HL-60/S4 treated with phorbol 12-myristate 13-acetate at 8.2 ng/mL for 4 days and 3 days (cell line): Measurements from ENCODE around the gene BBS2.
"Not testable (repeated sequence)": the region's sequence is repeated elsewhere in the genome, so short reads cannot be mapped to it uniquely, and the experiment has no call there.

ENCODE experiments used
- in situ Hi-C: fragments of 300-500 bp; cut with MboI; formaldehyde crosslinking; loops from 2 replicates; pipeline ENCODE4 v1.15.0; 2022; ENCODE audit warnings: low sequenced_read_pairs

Gene BBS2

GRCh38 chr16:56530872-56531271, 11.0 kb upstream of the BBS2 start:
- in situ Hi-C loops, result no loop called here

GRCh38 chr16:56525236-56525635, 5.4 kb upstream of the BBS2 start:
- in situ Hi-C loops, result no loop called here

GRCh38 chr16:56520251-56520577, 390 bp upstream of the BBS2 start:
- in situ Hi-C loops, result no loop called here

GRCh38 chr16:56518425-56518824, 1.4 kb downstream of the BBS2 start:
- in situ Hi-C loops, result no loop called here

- in situ Hi-C loops, result no loop called here
These were observed 2.6 kb downstream of the BBS2 start for GRCh38 chr16:56517206-56517605.

GRCh38 chr16:56515665-56516064, 4.2 kb downstream of the BBS2 start:
- in situ Hi-C loops, result no loop called here

- in situ Hi-C loops, result no loop called here
These were observed 5.0 kb downstream of the BBS2 start for GRCh38 chr16:56514845-56515244.

- in situ Hi-C loops, result no loop called here
These were observed 5.9 kb downstream of the BBS2 start for GRCh38 chr16:56513972-56514371.

- in situ Hi-C loops, result no loop called here
These were observed 6.7 kb downstream of the BBS2 start for GRCh38 chr16:56513091-56513490.

GRCh38 chr16:56512025-56512424, 7.8 kb downstream of the BBS2 start:
- in situ Hi-C loops, result no loop called here

GRCh38 chr16:56510544-56510943, 9.3 kb downstream of the BBS2 start:
- in situ Hi-C loops, result no loop called here

GRCh38 chr16:56506941-56507340, 12.9 kb downstream of the BBS2 start:
- in situ Hi-C loops, result no loop called here

- in situ Hi-C loops, result no loop called here
These were observed 14.6 kb downstream of the BBS2 start for GRCh38 chr16:56505181-56505580.

GRCh38 chr16:56493815-56494214, 26.0 kb downstream of the BBS2 start:
- in situ Hi-C loops, result no loop called here

- in situ Hi-C loops, result no loop called here
These were observed 26.7 kb downstream of the BBS2 start for GRCh38 chr16:56493126-56493525.

- in situ Hi-C loops, result no loop called here
These were observed 28.1 kb downstream of the BBS2 start for GRCh38 chr16:56491657-56492261.

- in situ Hi-C loops, result not testable (repeated sequence)
These were observed 31.0 kb downstream of the BBS2 start for GRCh38 chr16:56488868-56489267.

GRCh38 chr16:56488035-56488434, 31.8 kb downstream of the BBS2 start:
- in situ Hi-C loops, result no loop called here

GRCh38 chr16:56483394-56483793, 36.4 kb downstream of the BBS2 start:
- in situ Hi-C loops, result no loop called here

- in situ Hi-C loops, result no loop called here
These were observed 37.1 kb downstream of the BBS2 start for GRCh38 chr16:56482683-56483236.

- in situ Hi-C loops, result no loop called here
These were observed 38.2 kb downstream of the BBS2 start for GRCh38 chr16:56481468-56482122.

- in situ Hi-C loops, result no loop called here
These were observed 38.9 kb downstream of the BBS2 start for GRCh38 chr16:56480776-56481467.
